HG03342 (cell line): Measurements from ENCODE around the gene KIAA2012.

Experiments
- ATAC-seq: cut with Tn5 transposase; IDR thresholded peaks from one replicate; pipeline ENCODE4 v1.9.1; 2021; ENCODE audit warnings: mild to moderate bottlenecking, moderate library complexity; ENCODE audit not compliant: unreplicated experiment

The KIAA2012 gene

GRCh38 chr2:202042444-202042843, 30.6 kb upstream of the KIAA2012 start:
- no peak for ATAC-seq

GRCh38 chr2:202043475-202043874, 29.6 kb upstream of the KIAA2012 start:
- ATAC-seq = no peak

GRCh38 chr2:202044777-202045176, 28.3 kb upstream of the KIAA2012 start:
- no peak for ATAC-seq

GRCh38 chr2:202046572-202046971, 26.5 kb upstream of the KIAA2012 start:
- ATAC-seq = no peak

- no peak for ATAC-seq
These were observed 23.8 kb upstream of the KIAA2012 start for GRCh38 chr2:202049092-202049728.

GRCh38 chr2:202049840-202050239, 23.2 kb upstream of the KIAA2012 start:
- ATAC-seq = no peak

- ATAC-seq = no peak
These were observed 22.4 kb upstream of the KIAA2012 start for GRCh38 chr2:202050652-202051051.

- no peak for ATAC-seq
These were observed 21.4 kb upstream of the KIAA2012 start for GRCh38 chr2:202051499-202052161.

- ATAC-seq = no peak
These were observed 20.8 kb upstream of the KIAA2012 start for GRCh38 chr2:202052235-202052634.

GRCh38 chr2:202054679-202055078, 18.4 kb upstream of the KIAA2012 start:
- no peak for ATAC-seq

- ATAC-seq = no peak
These were observed 16.4 kb upstream of the KIAA2012 start for GRCh38 chr2:202056611-202057010.

GRCh38 chr2:202060218-202060617, 12.8 kb upstream of the KIAA2012 start:
- ATAC-seq = no peak

GRCh38 chr2:202061695-202062094, 11.4 kb upstream of the KIAA2012 start:
- ATAC-seq = no peak

- no peak for ATAC-seq
These were observed 8.7 kb upstream of the KIAA2012 start for GRCh38 chr2:202064171-202064880.

GRCh38 chr2:202064881-202065230, 8.2 kb upstream of the KIAA2012 start:
- no peak for ATAC-seq

- no peak for ATAC-seq
These were observed 7.2 kb upstream of the KIAA2012 start for GRCh38 chr2:202065876-202066275.

GRCh38 chr2:202066875-202067274, 6.2 kb upstream of the KIAA2012 start:
- ATAC-seq = no peak

- ATAC-seq = no peak
These were observed 5.5 kb upstream of the KIAA2012 start for GRCh38 chr2:202067589-202067988.

- no peak for ATAC-seq
These were observed 3.6 kb upstream of the KIAA2012 start for GRCh38 chr2:202069170-202070067.

- no peak for ATAC-seq
These were observed 1.9 kb upstream of the KIAA2012 start for GRCh38 chr2:202071107-202071506.

- no peak for ATAC-seq
These were observed 829 bp upstream of the KIAA2012 start for GRCh38 chr2:202072226-202072625.
